ENCODE data around the gene PRTFDC1.
"Not testable (repeated sequence)": the region's sequence is repeated elsewhere in the genome, so short reads cannot be mapped to it uniquely, and the experiment has no call there.

The PRTFDC1 gene

DNA sequence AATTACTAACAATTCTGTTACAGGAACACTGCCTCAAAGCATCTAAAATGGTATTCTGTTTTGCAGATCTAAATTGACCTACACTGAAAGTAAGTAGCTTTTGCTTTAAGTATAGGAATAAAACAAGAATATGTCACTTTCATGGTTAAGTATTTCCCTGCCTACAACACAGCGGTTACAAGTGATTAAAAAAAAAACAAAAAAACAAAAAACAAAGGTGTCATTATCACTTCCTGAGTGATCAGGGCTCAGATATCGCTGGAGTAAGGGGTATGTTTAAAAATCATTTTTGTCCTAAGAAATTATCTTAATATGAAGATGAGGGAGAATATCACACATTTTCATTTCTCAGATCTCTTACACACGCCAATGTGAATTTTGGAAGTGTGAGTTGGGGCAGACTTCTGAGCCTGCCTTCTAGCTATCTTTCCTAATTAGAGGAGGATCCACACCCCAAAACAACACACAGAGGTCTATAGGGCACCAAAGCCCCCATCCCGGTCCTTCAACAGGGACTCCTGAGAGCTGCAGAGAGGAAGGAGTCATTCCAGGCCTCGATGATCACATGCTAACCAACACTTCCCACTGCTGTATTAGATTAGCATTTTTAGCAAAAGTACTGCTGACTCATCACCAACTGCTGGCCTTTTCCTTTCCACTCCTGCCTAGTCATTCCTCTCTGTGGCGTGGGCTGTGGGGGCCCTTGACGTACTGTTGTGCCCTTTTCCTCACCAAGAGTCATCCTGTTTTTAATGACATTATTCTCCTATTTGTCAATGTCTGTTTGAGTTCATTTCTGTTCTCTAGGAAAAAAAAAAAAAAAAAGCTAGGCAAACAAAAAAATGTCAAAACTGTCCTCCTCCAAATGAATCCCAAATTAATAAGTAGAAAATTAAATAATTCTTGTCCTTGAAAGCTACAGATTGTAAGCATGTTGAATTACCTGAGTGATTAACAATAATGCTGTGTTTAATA is 31.2 kb downstream of the PRTFDC1 start:
- Histone ChIP-seq H3K9ac (ENCODE audit: low read length) (no peak overlapping the region), H3K9me3 (replicated peaks; ENCODE audit: insufficient read depth, low read length) (no peaks in the 10 kb centered on the region), H4K20me1 (ENCODE audit: insufficient read depth, low read length) (no peaks in the 10 kb centered on the region), H2AFZ (ENCODE audit: low read length) (no peak overlapping the region), H3K4me3 (ENCODE audit: low read length) (no peak overlapping the region), H3K27me3 (replicated peaks; ENCODE audit: insufficient read depth, low read length) (no peaks in the 10 kb centered on the region), H3K4me1 (ENCODE audit: low read length) (peaks cover 6% of the 10 kb centered on the region; the same call in 1 of the 2 replicates), H3K36me3 (replicated peaks; ENCODE audit: insufficient read depth, low read length) (no peaks in the 10 kb centered on the region), H3F3A (ENCODE audit: insufficient read depth, low read length) (no peaks in the 10 kb centered on the region), H3K27ac (ENCODE audit: low read length) (no peak overlapping the region), H3K4me2 (ENCODE audit: low read depth, low read length) (no peak overlapping the region), H3K9me2 (replicated peaks; ENCODE audit: insufficient read depth, low read length) (no peaks in the 10 kb centered on the region), H3K79me2 (ENCODE audit: low read length) (no peaks in the 10 kb centered on the region)
- no peak for DNase-seq
- TF ChIP-seq CTCF (IDR thresholded peaks at IDR 0.05; ENCODE audit: low read length) (no peak), EZH2phosphoT487 (IDR thresholded peaks at IDR 0.05; ENCODE audit: low read length) (no peak), EZH2 (optimal IDR thresholded peaks at IDR 0.05; ENCODE audit: low read depth, low read length) (no peak)

DNA sequence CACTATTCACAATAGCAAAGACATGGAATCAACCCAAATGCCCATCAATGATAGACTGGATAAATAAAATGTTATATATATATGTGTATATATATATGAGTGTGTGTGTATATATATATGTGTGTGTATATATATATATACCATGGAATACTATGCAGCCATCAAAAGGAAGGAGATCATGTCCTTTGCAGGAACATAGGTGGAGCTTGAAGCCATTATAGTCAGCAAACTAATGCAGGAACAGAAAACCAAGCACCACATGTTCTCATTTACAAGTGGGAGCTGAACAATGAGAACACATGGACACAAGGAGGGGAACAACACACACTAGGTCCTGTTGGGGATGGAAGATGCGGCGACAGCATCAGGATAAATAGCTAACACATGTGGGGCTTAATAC is 32.2 kb downstream of the PRTFDC1 start:
- H3K79me2 ChIP-seq (ENCODE audit: low read length); H3K36me3 ChIP-seq (replicated peaks; ENCODE audit: insufficient read depth, low read length); H3K4me2 ChIP-seq (ENCODE audit: low read depth, low read length); H3K27ac ChIP-seq (ENCODE audit: low read length); H3K9me3 ChIP-seq (replicated peaks; ENCODE audit: insufficient read depth, low read length); H3K9ac ChIP-seq (ENCODE audit: low read length); H3K4me3 ChIP-seq (ENCODE audit: low read length); H3F3A ChIP-seq (ENCODE audit: insufficient read depth, low read length); H3K4me1 ChIP-seq (ENCODE audit: low read length); H3K27me3 ChIP-seq (replicated peaks; ENCODE audit: insufficient read depth, low read length); DNase-seq; H3K9me2 ChIP-seq (replicated peaks; ENCODE audit: insufficient read depth, low read length); H2AFZ ChIP-seq (ENCODE audit: low read length); H4K20me1 ChIP-seq (ENCODE audit: insufficient read depth, low read length): not testable (repeated sequence)

GRCh38 chr10:24919629-24920028 is 32.8 kb downstream of the PRTFDC1 start:
- H2AFZ ChIP-seq (ENCODE audit: low read length); H3K9ac ChIP-seq (ENCODE audit: low read length); H3K4me3 ChIP-seq (ENCODE audit: low read length); H3K4me2 ChIP-seq (ENCODE audit: low read depth, low read length); H3K4me1 ChIP-seq (ENCODE audit: low read length); H3K79me2 ChIP-seq (ENCODE audit: low read length); H3F3A ChIP-seq (ENCODE audit: insufficient read depth, low read length); DNase-seq; H3K36me3 ChIP-seq (replicated peaks; ENCODE audit: insufficient read depth, low read length); H3K27ac ChIP-seq (ENCODE audit: low read length); H3K27me3 ChIP-seq (replicated peaks; ENCODE audit: insufficient read depth, low read length); H4K20me1 ChIP-seq (ENCODE audit: insufficient read depth, low read length); H3K9me3 ChIP-seq (replicated peaks; ENCODE audit: insufficient read depth, low read length); H3K9me2 ChIP-seq (replicated peaks; ENCODE audit: insufficient read depth, low read length): not testable (repeated sequence)

DNA sequence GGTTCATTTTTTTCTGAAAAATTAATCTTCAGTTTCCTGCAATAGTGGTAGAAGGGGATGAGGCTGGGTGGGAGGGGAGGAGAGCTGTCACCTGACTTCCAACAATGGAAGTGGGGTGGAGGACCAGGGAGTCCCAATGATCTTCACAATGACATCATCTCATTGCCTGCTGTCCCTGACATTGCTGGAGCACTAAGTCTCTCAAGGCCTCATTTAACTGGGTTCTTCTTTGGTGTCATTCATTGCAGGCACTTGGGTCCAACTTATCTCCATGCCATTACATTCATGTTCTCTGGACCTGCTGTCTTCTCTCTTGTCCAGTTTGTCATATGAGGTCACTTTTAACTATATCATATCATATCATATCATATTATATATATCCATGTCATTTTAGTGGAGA is 34.4 kb downstream of the PRTFDC1 start:
- Histone ChIP-seq H3K27me3 (replicated peaks; ENCODE audit: insufficient read depth, low read length) (no peaks in the 10 kb centered on the region), H3K9ac (ENCODE audit: low read length) (no peak overlapping the region), H3K4me2 (ENCODE audit: low read depth, low read length) (no peak overlapping the region), H3K4me3 (ENCODE audit: low read length) (no peak overlapping the region), H3K4me1 (ENCODE audit: low read length) (peaks cover 6% of the 10 kb centered on the region; the same call in 1 of the 2 replicates), H3K9me3 (replicated peaks; ENCODE audit: insufficient read depth, low read length) (no peaks in the 10 kb centered on the region), H3K9me2 (replicated peaks; ENCODE audit: insufficient read depth, low read length) (no peaks in the 10 kb centered on the region), H3K27ac (ENCODE audit: low read length) (no peak overlapping the region), H2AFZ (ENCODE audit: low read length) (no peak overlapping the region), H3K79me2 (ENCODE audit: low read length) (no peaks in the 10 kb centered on the region), H4K20me1 (ENCODE audit: insufficient read depth, low read length) (no peaks in the 10 kb centered on the region), H3F3A (ENCODE audit: insufficient read depth, low read length) (no peaks in the 10 kb centered on the region), H3K36me3 (replicated peaks; ENCODE audit: insufficient read depth, low read length) (no peaks in the 10 kb centered on the region)
- DNase-seq, result no peak
- no peak for TF ChIP-seq CTCF (IDR thresholded peaks at IDR 0.05; ENCODE audit: low read length)
- TF ChIP-seq EZH2phosphoT487 (IDR thresholded peaks at IDR 0.05; ENCODE audit: low read length), result no peak
- no peak for TF ChIP-seq EZH2 (optimal IDR thresholded peaks at IDR 0.05; ENCODE audit: low read depth, low read length)
